Stimulated activated CD8-positive, alpha-beta memory T cell treated with anti-CD3 and anti-CD28 coated beads, Interleukin-15, amount 100 ng/mL, for 48 hours (primary cell): Measurements from ENCODE around the gene RAMP3.

Source experiments
- DNase-seq, 2 donors: peaks; one replicate each; pipeline ENCODE4 v3.0.0-alpha.2; 2020; ENCODE audit warnings: low read depth in 2 of 2

The RAMP3 gene

GRCh38 chr7:45221896-45222604, 64.5 kb downstream of the RAMP3 start:
- DNase-seq = no peak

DNA sequence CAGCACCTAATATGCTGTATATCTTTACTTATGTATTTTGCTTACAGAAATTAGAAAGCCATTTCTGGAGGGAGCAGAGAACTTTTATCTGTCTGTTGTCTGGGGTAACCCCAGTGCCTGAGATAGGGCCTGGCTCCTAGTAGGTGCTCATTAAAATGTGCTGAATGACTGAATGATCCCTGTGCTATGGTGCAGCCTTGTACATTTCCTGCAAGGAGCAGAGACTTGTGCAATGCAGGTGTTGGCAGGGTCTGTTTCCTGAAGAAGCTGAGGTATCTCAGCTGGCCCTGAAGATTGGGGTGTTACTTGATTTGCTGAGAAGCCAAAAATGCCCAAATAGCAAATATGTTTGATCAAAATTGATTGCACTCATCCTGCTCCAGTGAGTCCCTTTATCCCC, 65.5 kb downstream of the RAMP3 start:
- no peak for DNase-seq

DNA sequence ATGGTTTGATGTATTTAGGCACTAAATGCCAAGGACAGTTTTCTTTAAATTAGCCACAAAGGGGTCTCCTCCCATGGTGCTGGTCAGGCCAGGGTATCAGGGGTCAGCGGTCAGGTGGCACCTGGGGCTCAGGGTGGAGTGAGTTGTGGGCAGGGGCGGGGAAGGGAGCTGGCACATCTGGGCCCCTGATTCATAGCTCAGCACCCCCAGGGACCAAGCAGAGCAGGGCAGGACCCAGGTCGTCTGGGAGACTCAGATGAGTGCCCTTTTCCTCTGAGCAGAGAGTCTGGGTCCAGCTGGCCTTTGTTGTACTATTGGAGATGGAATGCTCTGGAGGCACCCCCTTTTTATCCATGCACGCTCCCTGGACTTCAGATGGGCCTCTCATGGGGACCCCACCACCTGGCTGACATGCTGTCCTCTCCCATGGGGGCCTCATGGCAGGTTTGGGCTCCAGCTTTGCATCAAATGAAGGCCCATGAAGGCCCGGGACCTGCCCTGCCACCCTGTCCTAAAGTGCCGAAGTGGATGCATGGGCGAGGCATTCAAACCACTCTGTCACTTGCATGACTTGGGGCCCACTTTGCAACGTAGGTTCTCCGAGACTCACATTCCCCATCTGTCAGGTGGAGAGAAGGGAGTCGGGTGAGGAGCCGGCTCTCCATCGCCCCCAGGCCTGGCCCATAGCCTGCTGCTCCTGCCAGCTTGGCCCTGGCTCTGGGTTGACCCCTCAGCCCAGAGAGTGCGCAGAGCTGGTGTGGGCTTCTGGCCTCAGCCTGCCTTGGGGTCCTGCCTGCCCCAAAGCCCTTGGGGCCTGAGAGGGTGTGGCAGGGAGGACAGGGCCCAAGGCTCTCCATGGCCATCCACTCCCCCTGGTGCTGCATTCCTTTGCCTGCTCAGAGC, 66.4 kb downstream of the RAMP3 start:
- DNase-seq = no peak

- no peak for DNase-seq
Measured at GRCh38 chr7:45224832-45225231, 67.2 kb downstream of the RAMP3 start.

DNA sequence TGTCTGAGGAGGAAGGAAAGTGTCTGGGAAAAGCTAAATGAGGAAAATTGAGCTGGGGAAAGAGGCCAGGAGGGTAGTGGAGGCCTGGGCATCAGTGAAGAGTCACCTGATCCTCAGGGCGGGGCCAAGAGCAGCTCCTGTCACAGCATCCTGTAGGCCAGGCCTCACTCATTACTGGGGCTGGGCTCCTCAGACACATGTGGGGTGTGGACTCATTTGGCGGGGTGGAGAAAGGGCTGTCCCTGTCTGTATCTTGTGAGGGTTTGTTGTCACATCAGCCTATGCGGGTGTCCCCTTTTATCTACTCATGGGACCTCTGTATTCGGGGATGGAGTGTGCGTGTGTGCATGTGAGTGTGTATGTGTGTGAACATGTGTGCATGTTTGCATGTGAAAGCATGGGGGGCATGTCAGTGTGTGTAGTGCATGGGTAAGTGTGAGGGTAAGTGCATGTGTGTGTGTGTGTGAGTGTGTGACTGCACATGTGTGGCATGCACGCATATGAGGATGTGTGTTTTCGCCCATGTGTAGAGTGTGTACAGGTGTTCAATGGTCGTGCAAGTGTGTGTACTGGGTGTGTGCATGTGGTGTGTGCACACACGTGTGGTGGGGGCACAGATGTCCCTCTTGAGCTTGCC, 67.8 kb downstream of the RAMP3 start:
- no peak for DNase-seq

DNA sequence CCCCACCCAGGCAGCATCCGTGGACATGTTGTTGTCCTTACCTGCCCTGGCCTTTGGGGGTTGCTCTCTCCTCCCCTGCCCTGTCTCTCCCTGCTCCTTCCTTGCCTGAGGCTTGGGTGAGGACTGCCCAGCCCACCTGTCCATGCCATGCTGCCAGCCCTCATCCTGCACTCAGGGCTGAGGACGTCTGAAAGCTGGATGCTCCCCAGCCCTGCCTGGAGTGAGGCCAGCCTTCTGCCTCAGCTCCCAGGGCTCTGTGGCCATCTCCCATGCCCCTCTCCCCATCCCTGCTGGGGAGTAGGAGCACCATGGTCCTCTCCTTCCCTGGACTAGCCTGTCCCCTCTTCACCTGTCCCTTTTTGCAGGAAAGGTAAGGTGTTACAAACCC, 68.4 kb downstream of the RAMP3 start:
- no peak for DNase-seq

- no peak for DNase-seq
Measured at GRCh38 chr7:45229156-45229920, 71.7 kb downstream of the RAMP3 start.

DNA sequence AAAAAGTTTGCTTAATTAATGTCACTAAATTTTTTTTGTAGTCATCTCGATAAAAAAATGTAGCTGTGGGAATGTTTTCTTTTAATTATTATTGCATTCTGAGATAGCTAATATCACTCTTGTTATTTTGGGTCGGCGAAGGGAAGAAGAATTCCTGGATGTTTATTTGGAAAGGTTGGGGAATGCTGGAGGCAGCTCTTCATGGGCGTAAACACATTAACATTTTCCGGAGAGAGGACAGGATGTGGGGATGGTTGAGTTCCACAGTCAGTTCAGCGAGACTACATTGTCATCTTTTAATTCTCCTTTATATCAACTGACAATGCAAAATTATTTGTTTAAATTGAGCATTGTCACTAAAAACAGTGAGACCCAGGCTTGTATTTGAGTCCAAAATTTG, 72.5 kb downstream of the RAMP3 start:
- no peak for DNase-seq

DNA sequence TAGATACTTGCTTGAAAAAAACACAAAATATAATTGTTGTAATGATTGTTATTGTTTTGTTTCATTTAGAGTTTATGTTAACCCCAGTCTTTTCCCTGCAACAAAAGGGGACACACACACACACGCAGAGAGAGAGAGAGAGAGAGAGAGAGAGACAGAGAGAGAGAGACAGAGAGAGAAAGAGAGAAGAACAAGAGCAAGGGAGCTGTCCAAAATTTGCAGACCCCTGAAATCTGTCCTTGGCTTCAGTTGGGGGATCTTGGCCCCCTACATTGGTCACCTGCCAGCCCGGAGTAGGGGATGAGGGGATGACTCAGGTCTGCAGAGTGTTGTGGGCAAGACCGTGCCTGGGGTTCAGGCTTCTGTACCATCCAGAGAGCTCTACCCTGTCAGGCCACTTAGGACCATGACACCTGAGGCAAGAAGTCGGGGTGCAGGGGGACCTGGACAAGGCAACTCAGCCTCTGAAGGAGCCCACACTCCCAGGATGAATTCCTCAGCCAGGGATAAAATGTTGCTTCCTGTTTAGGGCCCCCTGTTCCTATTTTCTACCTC, 73.1 kb downstream of the RAMP3 start:
- DNase-seq = no peak

DNA sequence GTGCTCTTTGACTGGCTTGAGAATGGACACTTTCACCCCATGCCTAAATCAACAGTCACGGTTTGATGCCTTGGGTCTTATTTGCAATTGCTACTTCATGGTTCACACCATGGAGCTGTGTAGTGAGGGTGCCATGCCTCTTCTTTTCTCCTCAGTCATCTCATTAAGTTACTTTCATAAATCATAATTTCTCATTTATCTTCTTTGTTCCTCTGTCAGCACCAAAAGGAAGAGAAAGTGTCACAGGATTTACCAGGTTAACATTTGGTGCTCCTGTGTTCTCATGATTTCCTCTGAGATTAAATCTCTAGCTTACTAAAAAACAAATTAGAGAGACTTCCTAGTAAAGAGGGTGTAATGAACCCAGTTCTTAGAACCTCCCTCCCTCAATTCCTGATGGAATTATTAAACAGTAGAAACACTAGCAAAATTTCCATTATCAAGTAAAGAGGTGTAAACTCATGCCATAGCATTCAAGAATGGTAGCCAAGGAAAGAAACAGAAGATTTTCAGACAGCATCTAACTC, 75.7 kb downstream of the RAMP3 start:
- no peak for DNase-seq
